GM12878 (cell line): ENCODE data around the gene VPS52. TPM values are rescaled to one million over a fixed set of nuclear protein-coding genes. Genes with fewer than 3 reads are reported as not detected.

Experiments
- IRF4 ChIP-seq: IDR thresholded peaks from 2 replicates; pipeline ENCODE4 v1.6.1; 2011; ENCODE audit warnings: low read depth, low read length
- MTA3 ChIP-seq: IDR thresholded peaks from 2 replicates; pipeline ENCODE4 v1.6.1; 2012; ENCODE audit warnings: low read length, inconsistent platforms, borderline replicate concordance
- SMAD1 ChIP-seq: fragments of 450-650 bp; IDR thresholded peaks from 2 replicates; pipeline ENCODE4 v1.6.1; 2018; ENCODE audit warnings: mild to moderate bottlenecking, low read depth; ENCODE audit not compliant: partially characterized antibody
- SRF ChIP-seq, 2 experiments: IDR thresholded peaks; 2 replicates each; pipeline ENCODE4 v1.6.1; 2011; ENCODE audit warnings: low read depth in 2 of 2, low read length in 2 of 2, mild to moderate bottlenecking in 1 of 2, moderate library complexity in 1 of 2
- TCF7 ChIP-seq: IDR thresholded peaks from 2 replicates; pipeline ENCODE4 v1.6.1; 2014; ENCODE audit warnings: antibody characterized with exemption, borderline replicate concordance
- ZZZ3 ChIP-seq: IDR thresholded peaks from 2 replicates; pipeline ENCODE4 v1.6.1; 2011; ENCODE audit warnings: low read depth; ENCODE audit not compliant: control insufficient read depth, insufficient read length
- polyA plus RNA-seq, 11 experiments: library from polyadenylated mRNA; depleted of rRNA in 4 of 11; unstranded in 6 of 11; stranded (reverse) in 5 of 11; fragments of >200 nt; fragmentation: Nextera tagmentation in 4 of 11; fragmentation: Illumina TruSeq in 1 of 11; extraction: Ambion mirVana in 4 of 11; extraction: Trizol in 1 of 11; gene quantifications; 1 replicate in 1 of 11; 2 replicates in 10 of 11; pipeline versions ENCODE4 v1.2.1 to v1.2.3, GENCODE V29; 2011 to 2016; ENCODE audit warnings: inconsistent platforms in 2 of 11, missing spikeins in 2 of 11, low read depth in 1 of 11
- total RNA-seq, 4 experiments: library from RNA; depleted of rRNA in 3 of 4; stranded (reverse); fragments of >200 nt in 3 of 4; fragmentation: Illumina TruSeq in 1 of 4; extraction: Trizol in 1 of 4; gene quantifications; 2 replicates each; pipeline versions ENCODE4 v1.2.1 to v1.2.3, GENCODE V29; 2013 to 2021
- TF ChIP-seq, protein P1 (sequence below): fragments of 450-650 bp; IDR thresholded peaks from 2 replicates; pipeline ENCODE4 v1.6.1; 2017; ENCODE audit warnings: mild to moderate bottlenecking, moderate library complexity
- TF ChIP-seq, protein P2 (sequence below): fragments of 450-650 bp; IDR thresholded peaks from 2 replicates; pipeline ENCODE4 v1.6.1; 2017; ENCODE audit warnings: mild to moderate bottlenecking, low read depth, inconsistent platforms; ENCODE audit not compliant: poor library complexity, severe bottlenecking
- TF ChIP-seq, protein P3 (sequence below): fragments of 450-650 bp; formaldehyde crosslinking; IDR thresholded peaks from 2 replicates; pipeline ENCODE4 v1.4.0; 2020; ENCODE audit warnings: mild to moderate bottlenecking, moderate library complexity
- TF ChIP-seq, protein P4 (sequence below): fragments of 450-650 bp; IDR thresholded peaks from 2 replicates; pipeline ENCODE4 v1.6.1; 2017; ENCODE audit warnings: borderline replicate concordance
- TF ChIP-seq, protein P5 (sequence below): IDR thresholded peaks from 2 replicates; pipeline ENCODE4 v1.6.1; 2011; ENCODE audit warnings: low read depth, low read length, improper control_type of control experiment, borderline replicate concordance
- TF ChIP-seq, protein P6 (sequence below): fragments of 450-650 bp; IDR thresholded peaks from 2 replicates; pipeline ENCODE4 v1.6.1; 2017; ENCODE audit warnings: low read depth, mild to moderate bottlenecking, moderate library complexity

VPS52 gene
- total and polyA plus RNA-seq, 10 of the 15 experiments (the other 5 are each of a cell fraction or from before 2014, with no cell fraction given) = 11.3 to 52.7 (median 36.7) TPM

DNA sequence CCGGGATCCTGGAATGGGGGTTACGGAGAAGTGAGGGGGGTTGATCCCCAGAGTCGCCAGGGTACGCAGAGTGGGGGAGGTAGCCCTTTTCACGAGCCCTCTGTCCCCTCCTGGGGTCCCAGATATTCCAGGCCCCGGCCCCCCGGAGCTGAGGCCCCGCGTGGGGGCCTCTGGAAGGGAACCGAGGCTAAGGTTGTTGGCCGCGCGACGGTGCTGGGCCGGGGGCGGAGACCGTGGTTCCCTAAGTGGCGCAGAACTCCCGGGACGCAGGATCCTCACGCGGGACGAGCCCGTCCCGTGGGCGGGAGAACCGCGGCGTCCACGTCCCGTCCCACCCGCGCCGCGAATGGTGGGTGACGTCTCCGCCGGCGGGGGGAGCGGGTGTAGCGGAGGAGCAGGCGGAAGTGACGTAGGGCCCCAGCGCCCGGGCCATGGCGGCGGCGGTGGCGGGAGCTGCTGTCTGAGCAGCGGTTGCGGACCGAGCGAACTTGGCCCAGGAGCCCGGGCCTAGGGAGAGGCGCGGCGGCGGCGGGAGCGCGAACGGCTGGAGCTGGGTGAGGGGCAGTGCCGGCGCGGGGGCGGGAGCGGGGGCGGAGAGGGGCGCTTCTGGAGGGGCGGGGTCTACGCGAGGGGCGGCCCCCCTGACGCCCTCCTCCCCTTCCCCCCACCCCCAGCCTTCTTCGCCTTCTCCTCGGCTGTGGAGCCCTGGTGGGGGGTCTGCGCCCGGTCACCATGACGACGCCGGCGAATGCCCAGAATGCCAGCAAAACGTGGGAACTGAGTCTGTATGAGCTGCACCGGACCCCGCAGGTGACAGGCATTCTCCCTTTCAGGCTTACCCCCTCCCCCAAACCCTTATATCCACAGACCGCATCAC, 63.3 kb downstream of the VPS52 start, which contains the start of gene RING1 (continued):
- TF ChIP-seq, protein P1, sequence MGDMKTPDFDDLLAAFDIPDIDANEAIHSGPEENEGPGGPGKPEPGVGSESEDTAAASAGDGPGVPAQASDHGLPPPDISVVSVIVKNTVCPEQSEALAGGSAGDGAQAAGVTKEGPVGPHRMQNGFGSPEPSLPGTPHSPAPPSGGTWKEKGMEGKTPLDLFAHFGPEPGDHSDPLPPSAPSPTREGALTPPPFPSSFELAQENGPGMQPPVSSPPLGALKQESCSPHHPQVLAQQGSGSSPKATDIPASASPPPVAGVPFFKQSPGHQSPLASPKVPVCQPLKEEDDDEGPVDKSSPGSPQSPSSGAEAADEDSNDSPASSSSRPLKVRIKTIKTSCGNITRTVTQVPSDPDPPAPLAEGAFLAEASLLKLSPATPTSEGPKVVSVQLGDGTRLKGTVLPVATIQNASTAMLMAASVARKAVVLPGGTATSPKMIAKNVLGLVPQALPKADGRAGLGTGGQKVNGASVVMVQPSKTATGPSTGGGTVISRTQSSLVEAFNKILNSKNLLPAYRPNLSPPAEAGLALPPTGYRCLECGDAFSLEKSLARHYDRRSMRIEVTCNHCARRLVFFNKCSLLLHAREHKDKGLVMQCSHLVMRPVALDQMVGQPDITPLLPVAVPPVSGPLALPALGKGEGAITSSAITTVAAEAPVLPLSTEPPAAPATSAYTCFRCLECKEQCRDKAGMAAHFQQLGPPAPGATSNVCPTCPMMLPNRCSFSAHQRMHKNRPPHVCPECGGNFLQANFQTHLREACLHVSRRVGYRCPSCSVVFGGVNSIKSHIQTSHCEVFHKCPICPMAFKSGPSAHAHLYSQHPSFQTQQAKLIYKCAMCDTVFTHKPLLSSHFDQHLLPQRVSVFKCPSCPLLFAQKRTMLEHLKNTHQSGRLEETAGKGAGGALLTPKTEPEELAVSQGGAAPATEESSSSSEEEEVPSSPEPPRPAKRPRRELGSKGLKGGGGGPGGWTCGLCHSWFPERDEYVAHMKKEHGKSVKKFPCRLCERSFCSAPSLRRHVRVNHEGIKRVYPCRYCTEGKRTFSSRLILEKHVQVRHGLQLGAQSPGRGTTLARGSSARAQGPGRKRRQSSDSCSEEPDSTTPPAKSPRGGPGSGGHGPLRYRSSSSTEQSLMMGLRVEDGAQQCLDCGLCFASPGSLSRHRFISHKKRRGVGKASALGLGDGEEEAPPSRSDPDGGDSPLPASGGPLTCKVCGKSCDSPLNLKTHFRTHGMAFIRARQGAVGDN = no peak; the same call in none of the 2 replicates
- TF ChIP-seq, protein P2, sequence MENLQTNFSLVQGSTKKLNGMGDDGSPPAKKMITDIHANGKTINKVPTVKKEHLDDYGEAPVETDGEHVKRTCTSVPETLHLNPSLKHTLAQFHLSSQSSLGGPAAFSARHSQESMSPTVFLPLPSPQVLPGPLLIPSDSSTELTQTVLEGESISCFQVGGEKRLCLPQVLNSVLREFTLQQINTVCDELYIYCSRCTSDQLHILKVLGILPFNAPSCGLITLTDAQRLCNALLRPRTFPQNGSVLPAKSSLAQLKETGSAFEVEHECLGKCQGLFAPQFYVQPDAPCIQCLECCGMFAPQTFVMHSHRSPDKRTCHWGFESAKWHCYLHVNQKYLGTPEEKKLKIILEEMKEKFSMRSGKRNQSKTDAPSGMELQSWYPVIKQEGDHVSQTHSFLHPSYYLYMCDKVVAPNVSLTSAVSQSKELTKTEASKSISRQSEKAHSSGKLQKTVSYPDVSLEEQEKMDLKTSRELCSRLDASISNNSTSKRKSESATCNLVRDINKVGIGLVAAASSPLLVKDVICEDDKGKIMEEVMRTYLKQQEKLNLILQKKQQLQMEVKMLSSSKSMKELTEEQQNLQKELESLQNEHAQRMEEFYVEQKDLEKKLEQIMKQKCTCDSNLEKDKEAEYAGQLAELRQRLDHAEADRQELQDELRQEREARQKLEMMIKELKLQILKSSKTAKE = no peak
- TF ChIP-seq IRF4 = no peak
- TF ChIP-seq SRF (IDR thresholded peaks at IDR 0.05; ENCODE audit: low read depth in 2 of 2, low read length in 2 of 2) = 0 out of 4 replicates have a peak, but pooled peaks of 1 of the 2 experiments have one; percentile 17
- TF ChIP-seq, protein P3, sequence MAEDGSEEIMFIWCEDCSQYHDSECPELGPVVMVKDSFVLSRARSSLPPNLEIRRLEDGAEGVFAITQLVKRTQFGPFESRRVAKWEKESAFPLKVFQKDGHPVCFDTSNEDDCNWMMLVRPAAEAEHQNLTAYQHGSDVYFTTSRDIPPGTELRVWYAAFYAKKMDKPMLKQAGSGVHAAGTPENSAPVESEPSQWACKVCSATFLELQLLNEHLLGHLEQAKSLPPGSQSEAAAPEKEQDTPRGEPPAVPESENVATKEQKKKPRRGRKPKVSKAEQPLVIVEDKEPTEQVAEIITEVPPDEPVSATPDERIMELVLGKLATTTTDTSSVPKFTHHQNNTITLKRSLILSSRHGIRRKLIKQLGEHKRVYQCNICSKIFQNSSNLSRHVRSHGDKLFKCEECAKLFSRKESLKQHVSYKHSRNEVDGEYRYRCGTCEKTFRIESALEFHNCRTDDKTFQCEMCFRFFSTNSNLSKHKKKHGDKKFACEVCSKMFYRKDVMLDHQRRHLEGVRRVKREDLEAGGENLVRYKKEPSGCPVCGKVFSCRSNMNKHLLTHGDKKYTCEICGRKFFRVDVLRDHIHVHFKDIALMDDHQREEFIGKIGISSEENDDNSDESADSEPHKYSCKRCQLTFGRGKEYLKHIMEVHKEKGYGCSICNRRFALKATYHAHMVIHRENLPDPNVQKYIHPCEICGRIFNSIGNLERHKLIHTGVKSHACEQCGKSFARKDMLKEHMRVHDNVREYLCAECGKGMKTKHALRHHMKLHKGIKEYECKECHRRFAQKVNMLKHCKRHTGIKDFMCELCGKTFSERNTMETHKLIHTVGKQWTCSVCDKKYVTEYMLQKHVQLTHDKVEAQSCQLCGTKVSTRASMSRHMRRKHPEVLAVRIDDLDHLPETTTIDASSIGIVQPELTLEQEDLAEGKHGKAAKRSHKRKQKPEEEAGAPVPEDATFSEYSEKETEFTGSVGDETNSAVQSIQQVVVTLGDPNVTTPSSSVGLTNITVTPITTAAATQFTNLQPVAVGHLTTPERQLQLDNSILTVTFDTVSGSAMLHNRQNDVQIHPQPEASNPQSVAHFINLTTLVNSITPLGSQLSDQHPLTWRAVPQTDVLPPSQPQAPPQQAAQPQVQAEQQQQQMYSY (CRISPR knock-in tag) = no peak
- TF ChIP-seq, protein P4, sequence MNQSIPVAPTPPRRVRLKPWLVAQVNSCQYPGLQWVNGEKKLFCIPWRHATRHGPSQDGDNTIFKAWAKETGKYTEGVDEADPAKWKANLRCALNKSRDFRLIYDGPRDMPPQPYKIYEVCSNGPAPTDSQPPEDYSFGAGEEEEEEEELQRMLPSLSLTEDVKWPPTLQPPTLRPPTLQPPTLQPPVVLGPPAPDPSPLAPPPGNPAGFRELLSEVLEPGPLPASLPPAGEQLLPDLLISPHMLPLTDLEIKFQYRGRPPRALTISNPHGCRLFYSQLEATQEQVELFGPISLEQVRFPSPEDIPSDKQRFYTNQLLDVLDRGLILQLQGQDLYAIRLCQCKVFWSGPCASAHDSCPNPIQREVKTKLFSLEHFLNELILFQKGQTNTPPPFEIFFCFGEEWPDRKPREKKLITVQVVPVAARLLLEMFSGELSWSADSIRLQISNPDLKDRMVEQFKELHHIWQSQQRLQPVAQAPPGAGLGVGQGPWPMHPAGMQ = no peak
- TF ChIP-seq TCF7 = no peak
- peak; percentile 31 for TF ChIP-seq SMAD1
- TF ChIP-seq MTA3 = no peak
- no peak for TF ChIP-seq ZZZ3
- TF ChIP-seq, protein P5, sequence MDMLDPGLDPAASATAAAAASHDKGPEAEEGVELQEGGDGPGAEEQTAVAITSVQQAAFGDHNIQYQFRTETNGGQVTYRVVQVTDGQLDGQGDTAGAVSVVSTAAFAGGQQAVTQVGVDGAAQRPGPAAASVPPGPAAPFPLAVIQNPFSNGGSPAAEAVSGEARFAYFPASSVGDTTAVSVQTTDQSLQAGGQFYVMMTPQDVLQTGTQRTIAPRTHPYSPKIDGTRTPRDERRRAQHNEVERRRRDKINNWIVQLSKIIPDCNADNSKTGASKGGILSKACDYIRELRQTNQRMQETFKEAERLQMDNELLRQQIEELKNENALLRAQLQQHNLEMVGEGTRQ = no peak
- TF ChIP-seq, protein P6, sequence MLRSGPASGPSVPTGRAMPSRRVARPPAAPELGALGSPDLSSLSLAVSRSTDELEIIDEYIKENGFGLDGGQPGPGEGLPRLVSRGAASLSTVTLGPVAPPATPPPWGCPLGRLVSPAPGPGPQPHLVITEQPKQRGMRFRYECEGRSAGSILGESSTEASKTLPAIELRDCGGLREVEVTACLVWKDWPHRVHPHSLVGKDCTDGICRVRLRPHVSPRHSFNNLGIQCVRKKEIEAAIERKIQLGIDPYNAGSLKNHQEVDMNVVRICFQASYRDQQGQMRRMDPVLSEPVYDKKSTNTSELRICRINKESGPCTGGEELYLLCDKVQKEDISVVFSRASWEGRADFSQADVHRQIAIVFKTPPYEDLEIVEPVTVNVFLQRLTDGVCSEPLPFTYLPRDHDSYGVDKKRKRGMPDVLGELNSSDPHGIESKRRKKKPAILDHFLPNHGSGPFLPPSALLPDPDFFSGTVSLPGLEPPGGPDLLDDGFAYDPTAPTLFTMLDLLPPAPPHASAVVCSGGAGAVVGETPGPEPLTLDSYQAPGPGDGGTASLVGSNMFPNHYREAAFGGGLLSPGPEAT = peak; percentile 62; the same call in 1 of the 2 replicates
